ENCODE results near the gene ZNF611. TPM values are rescaled to one million over a fixed set of nuclear protein-coding genes. Genes with fewer than 3 reads are reported as not detected.

ZNF611 gene
- total RNA-seq, 1 donor from 2014 or later = 23.2 TPM

GRCh38 chr19:52670046-52670445 is 64.8 kb downstream of the ZNF611 start:
- ATAC-seq = no peak
- Histone ChIP-seq H3K36me3 (no peaks in the 10 kb centered on the region), H3K27ac (no peak overlapping the region), H3K4me3 (no peak overlapping the region), H3K4me1 (no peaks in the 10 kb centered on the region), H3K9me3 (no peaks in the 10 kb centered on the region), H3K27me3 (no peaks in the 10 kb centered on the region)
- no peak for TF ChIP-seq CTCF (IDR thresholded peaks at IDR 0.05)
- DNase-seq = no peak
- intact Hi-C loops (cut with DNase I) = no loop called here

GRCh38 chr19:52669586-52669985 is 65.3 kb downstream of the ZNF611 start:
- DNase-seq (no peak), ATAC-seq (no peak)
- Histone ChIP-seq H3K9me3 (no peaks in the 10 kb centered on the region), H3K27me3 (no peaks in the 10 kb centered on the region), H3K4me3 (no peak overlapping the region), H3K27ac (no peak overlapping the region), H3K4me1 (no peaks in the 10 kb centered on the region), H3K36me3 (no peaks in the 10 kb centered on the region)
- no peak for TF ChIP-seq CTCF (IDR thresholded peaks at IDR 0.05)
- intact Hi-C loops (cut with DNase I) = no loop called here

DNA sequence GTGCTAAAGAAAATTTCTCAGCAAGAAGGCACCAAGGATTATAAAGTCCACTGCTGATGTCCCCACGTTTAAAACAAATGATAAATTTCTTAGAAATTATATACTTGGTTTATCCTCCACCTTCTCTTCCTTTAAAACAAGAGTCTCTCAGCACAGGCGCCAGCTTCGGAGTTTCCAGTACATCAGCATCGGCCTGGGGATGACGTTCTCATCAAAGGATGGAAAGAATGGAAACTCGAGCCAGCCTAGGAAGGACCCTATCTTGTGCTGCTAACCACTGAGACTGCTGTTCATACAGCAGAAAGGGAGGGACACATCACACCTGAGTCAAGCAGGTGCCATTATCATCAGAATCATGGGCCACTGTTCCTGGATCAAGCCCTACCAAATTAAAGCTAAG is 66.9 kb downstream of the ZNF611 start:
- no peak for DNase-seq
- no peaks in the 10 kb centered on the region for H3K4me1 ChIP-seq
- TF ChIP-seq CTCF (IDR thresholded peaks at IDR 0.05) = no peak
- H3K9me3 ChIP-seq = no peaks in the 10 kb centered on the region
- intact Hi-C loops (cut with DNase I) = no loop called here
- H3K4me3 ChIP-seq = no peak overlapping the region
- no peak for ATAC-seq
- H3K27me3 ChIP-seq = no peaks in the 10 kb centered on the region
- no peak overlapping the region for H3K27ac ChIP-seq
- H3K36me3 ChIP-seq = no peaks in the 10 kb centered on the region

DNA sequence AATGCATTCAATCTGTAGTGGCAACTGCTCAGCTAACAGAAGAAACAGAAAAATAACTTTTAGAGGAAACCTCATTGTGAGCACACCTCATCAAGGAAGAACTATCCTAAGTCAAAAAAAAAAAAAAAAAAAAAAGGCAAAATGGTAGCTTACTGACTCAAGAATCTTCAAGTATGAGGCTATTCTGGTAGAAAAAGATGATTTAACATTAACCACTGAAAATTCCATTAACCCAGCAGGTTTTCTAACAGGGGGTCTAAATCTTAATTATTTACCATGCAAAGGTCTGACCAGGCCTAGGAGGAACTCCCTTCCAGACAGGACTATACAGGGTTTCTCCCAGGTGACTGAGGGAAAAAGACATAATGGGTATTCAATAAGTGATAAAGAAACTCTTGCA is 68.3 kb downstream of the ZNF611 start:
- intact Hi-C loops (cut with DNase I) = no loop called here
- no peak for ATAC-seq

GRCh38 chr19:52665529-52665928 is 69.3 kb downstream of the ZNF611 start:
- intact Hi-C loops (cut with DNase I) = no loop called here
- Histone ChIP-seq H3K4me1 (no peaks in the 10 kb centered on the region), H3K9me3 (no peaks in the 10 kb centered on the region), H3K27ac (no peak overlapping the region), H3K4me3 (no peak overlapping the region), H3K27me3 (no peaks in the 10 kb centered on the region), H3K36me3 (no peaks in the 10 kb centered on the region)
- no peak for ATAC-seq
- no peak for DNase-seq
- TF ChIP-seq CTCF (IDR thresholded peaks at IDR 0.05) = no peak

More for the DNA sequence above, 68.3 kb downstream of the ZNF611 start:
- Histone ChIP-seq H3K27ac (no peak overlapping the region), H3K4me1 (no peaks in the 10 kb centered on the region), H3K27me3 (no peaks in the 10 kb centered on the region), H3K9me3 (no peaks in the 10 kb centered on the region), H3K4me3 (no peak overlapping the region), H3K36me3 (no peaks in the 10 kb centered on the region)
- no peak for TF ChIP-seq CTCF (IDR thresholded peaks at IDR 0.05)
- DNase-seq = no peak

GRCh38 chr19:52665027-52665426 is 69.8 kb downstream of the ZNF611 start:
- ATAC-seq = no peak
- no peak for TF ChIP-seq CTCF (IDR thresholded peaks at IDR 0.05)
- intact Hi-C loops (cut with DNase I) = no loop called here

More at GRCh38 chr19:52665027-52665426, 69.8 kb downstream of the ZNF611 start:
- no peak overlapping the region for H3K27ac ChIP-seq
- no peaks in the 10 kb centered on the region for H3K9me3 ChIP-seq
- H3K36me3 ChIP-seq = no peaks in the 10 kb centered on the region
- H3K27me3 ChIP-seq = no peaks in the 10 kb centered on the region
- H3K4me3 ChIP-seq = no peak overlapping the region
- H3K4me1 ChIP-seq = no peaks in the 10 kb centered on the region
- no peak for DNase-seq
